Omental fat pad (tissue), 4 donors: ENCODE data around the gene FGGY. TPM values are rescaled to one million over a fixed set of nuclear protein-coding genes. Genes with fewer than 3 reads are reported as not detected.

Source experiments
- ATAC-seq: fragments of 150-250 bp; one replicate; pipeline ENCODE4 v1.9.1; 2016; ENCODE audit warnings: mild to moderate bottlenecking, moderate library complexity; ENCODE audit not compliant: low FRiP score
- DNase-seq: peaks from one replicate; pipeline ENCODE4 v3.0.0-alpha.2; 2019; ENCODE audit warnings: low spot score
- CTCF ChIP-seq, 3 donors: fragments of 450-650 bp; IDR thresholded peaks; one replicate each; pipeline ENCODE4 v1.5.1; 2016 to 2017; ENCODE audit warnings: antibody characterized with exemption in 3 of 3, mild to moderate bottlenecking in 3 of 3, moderate library complexity in 2 of 3
- total RNA-seq, 4 donors: library from RNA; depleted of rRNA; stranded (reverse); fragments of >200 nt; gene quantifications; one replicate each; pipeline ENCODE4 v1.1.0, GENCODE V29; 2016

FGGY gene
- total RNA-seq, 4 donors from 2014 or later = 4.9 to 20.6 (median 10.7) TPM

GRCh38 chr1:59315529-59316463 lies 18.9 kb downstream of the FGGY start:
- DNase-seq (no peak), ATAC-seq (no peak)
- TF ChIP-seq CTCF (IDR thresholded peaks at IDR 0.05) = no peak

- ATAC-seq = no peak
- DNase-seq = no peak
- TF ChIP-seq CTCF (IDR thresholded peaks at IDR 0.05) = no peak
Observed at GRCh38 chr1:59316497-59317128, 19.7 kb downstream of the FGGY start.

- DNase-seq (no peak), ATAC-seq (no peak)
- no peak for TF ChIP-seq CTCF (IDR thresholded peaks at IDR 0.05)
Observed at GRCh38 chr1:59317343-59317742, 20.4 kb downstream of the FGGY start.

- DNase-seq (no peak), ATAC-seq (no peak)
- no peak for TF ChIP-seq CTCF (IDR thresholded peaks at IDR 0.05)
Observed at GRCh38 chr1:59317780-59318179, 20.9 kb downstream of the FGGY start.

- no peak for DNase-seq
- TF ChIP-seq CTCF (IDR thresholded peaks at IDR 0.05) = no peak
- ATAC-seq = no peak
Observed at GRCh38 chr1:59318271-59318860, 21.5 kb downstream of the FGGY start.

GRCh38 chr1:59322394-59322793 lies 25.5 kb downstream of the FGGY start:
- DNase-seq (no peak), ATAC-seq (no peak)

More at GRCh38 chr1:59322394-59322793, 25.5 kb downstream of the FGGY start:
- TF ChIP-seq CTCF (IDR thresholded peaks at IDR 0.05) = no peak
